Stomach (tissue), 4 donors: ENCODE results near the gene BORCS8.

ENCODE experiments used
- CTCF ChIP-seq, 7 experiments: fragments of 450-650 bp in 4 of 7; fragments of 200-600 bp in 3 of 7; sonication (generic) in 3 of 7; IDR thresholded peaks; one replicate each; pipeline ENCODE4 v1.5.1; 2016 to 2019; ENCODE audit warnings: antibody characterized with exemption in 7 of 7, control low read depth in 2 of 7, mild to moderate bottlenecking in 1 of 7
- EP300 ChIP-seq: sonication (generic); formaldehyde crosslinking; IDR thresholded peaks from one replicate; pipeline ENCODE4 v1.6.1; 2017; ENCODE audit warnings: antibody characterized with exemption
- POLR2A ChIP-seq, 4 donors: fragments of 450-650 bp; IDR thresholded peaks; one replicate each; pipeline ENCODE4 v1.6.1; 2016; ENCODE audit warnings: antibody characterized with exemption in 4 of 4, control low read depth in 2 of 4, mild to moderate bottlenecking in 1 of 4, moderate library complexity in 1 of 4
- POLR2AphosphoS5 ChIP-seq, 3 donors: sonication (generic); formaldehyde crosslinking; IDR thresholded peaks; one replicate each; pipeline ENCODE4 v1.6.1; 2016; ENCODE audit warnings: antibody characterized with exemption in 3 of 3

GRCh38 chr19:19179548-19180441 is 12.2 kb downstream of the BORCS8 start:
- TF ChIP-seq CTCF (IDR thresholded peaks at IDR 0.05) (no peak), POLR2A (IDR thresholded peaks at IDR 0.05) (no peak), EP300 (no peak), POLR2AphosphoS5 (IDR thresholded peaks at IDR 0.05) (no peak)
